Motor neuron (in vitro differentiated cells): ENCODE measurements around the gene PARD3B. TPM values are rescaled to one million over a fixed set of nuclear protein-coding genes. Genes with fewer than 3 reads are reported as not detected.
A peak's percentile ranks its signal among the peaks of the same experiment; 100 is the strongest.

Source experiments
- ATAC-seq, 8 experiments: fragments of 200-7000 bp; cut with Tn5 transposase; replicated peaks in 6 of 8; 2 replicates each; pipeline ENCODE4 v1.8.0; 2021; ENCODE audit warnings: mild to moderate bottlenecking in 8 of 8, moderate library complexity in 8 of 8
- H3K27ac ChIP-seq, 2 donors: fragments of 250-450 bp; sonication (Bioruptor Pico); 2 replicates each; pipeline ENCODE4 v1.9.0; 2021; ENCODE audit warnings: antibody characterized with exemption in 2 of 2, mild to moderate bottlenecking in 2 of 2, moderate library complexity in 1 of 2
- H3K4me1 ChIP-seq, 2 donors: fragments of 250-450 bp; sonication (Bioruptor Pico); replicated peaks in 1 of 2; 2 replicates each; pipeline ENCODE4 v1.6.1; 2021; ENCODE audit warnings: antibody characterized with exemption in 2 of 2, mild to moderate bottlenecking in 2 of 2, moderate library complexity in 1 of 2
- H3K4me3 ChIP-seq, 5 donors: fragments of 250-450 bp; sonication (Bioruptor Pico); 2 replicates each; pipeline ENCODE4 v1.9.0; 2021; ENCODE audit warnings: antibody characterized with exemption in 5 of 5, mild to moderate bottlenecking in 5 of 5, moderate library complexity in 4 of 5
- WGBS, 10 experiments: fragments of 450-650 bp; shearing (Covaris generic); methylation state at CpG; one replicate each; pipeline ENCODE4 v1.0.0; 2022; 5-methylcytosine and 5-hydroxymethylcytosine counted together
- in situ Hi-C, 9 experiments: fragments of 400-800 bp; cut with MboI; loops; one replicate each; pipeline ENCODE4 v1.15.0; 2021; ENCODE audit warnings: low sequenced_read_pairs in 9 of 9, low pct_unique_long_range_greater_than_20kb in 2 of 9; ENCODE audit not compliant: unreplicated experiment in 9 of 9
- total RNA-seq, 8 experiments: library from RNA; unstranded; fragments of 300-600 nt; gene quantifications; 2 replicates each; pipeline versions ENCODE4 v1.2.3 to v1.2.4, GENCODE V29; 2022

The PARD3B gene
- total RNA-seq, 8 experiments from 2014 or later, result 3.1 to 24.3 (median 10.4) TPM

DNA sequence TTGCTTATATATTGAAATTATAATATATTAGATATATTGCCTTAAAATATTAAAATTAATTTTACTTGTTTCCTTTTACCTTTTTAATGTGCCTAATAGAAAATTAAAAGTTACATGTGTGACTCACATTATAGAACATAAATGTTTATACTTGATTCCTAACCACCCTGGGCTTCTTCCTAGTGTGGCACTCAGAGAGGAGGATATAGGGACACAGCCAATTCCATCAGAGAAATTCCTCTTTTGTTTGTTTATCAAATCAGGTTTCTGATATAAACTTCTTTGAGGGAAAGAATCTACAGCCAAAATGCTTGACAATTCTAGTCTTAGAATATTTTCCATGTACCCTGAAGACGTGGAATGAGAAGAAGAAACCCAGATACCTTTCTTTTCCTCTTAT is 788.1 kb downstream of the PARD3B start:
- in situ Hi-C loops, result no loop called here
- no peak for ATAC-seq
- Histone ChIP-seq H3K27ac (no peak overlapping the region), H3K4me3 (no peak overlapping the region), H3K4me1 (no peaks in the 10 kb centered on the region)
- 67 to 90% (median 71%) methylated on average over 1 of the region's 1 CpG; no CpG with 5 or more reads in 5 of the 10 experiments for WGBS, 10 experiments

DNA sequence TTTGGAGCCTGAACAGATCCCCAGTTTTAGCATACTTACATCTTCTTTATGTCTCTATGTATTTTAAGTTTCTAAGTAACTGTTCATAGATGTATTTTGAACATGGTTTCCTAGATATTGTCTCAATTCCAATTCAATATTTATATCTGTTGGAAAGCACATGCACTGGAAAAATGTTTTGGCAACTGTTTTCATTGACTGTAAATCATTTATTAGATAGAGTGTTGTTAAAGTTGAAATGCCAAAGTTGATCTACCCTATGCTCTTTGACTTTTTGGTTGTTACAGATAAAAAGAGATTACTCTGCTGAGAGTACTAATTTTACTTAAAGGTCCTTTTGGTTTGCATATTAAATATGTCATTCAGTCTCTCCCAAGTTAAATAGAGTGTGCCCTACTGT is 792.0 kb downstream of the PARD3B start:
- no peak for ATAC-seq
- in situ Hi-C loops, result no loop called here
- H3K4me1 ChIP-seq, result no peaks in the 10 kb centered on the region
- H3K27ac ChIP-seq, result no peak overlapping the region
- no peak overlapping the region for H3K4me3 ChIP-seq

DNA sequence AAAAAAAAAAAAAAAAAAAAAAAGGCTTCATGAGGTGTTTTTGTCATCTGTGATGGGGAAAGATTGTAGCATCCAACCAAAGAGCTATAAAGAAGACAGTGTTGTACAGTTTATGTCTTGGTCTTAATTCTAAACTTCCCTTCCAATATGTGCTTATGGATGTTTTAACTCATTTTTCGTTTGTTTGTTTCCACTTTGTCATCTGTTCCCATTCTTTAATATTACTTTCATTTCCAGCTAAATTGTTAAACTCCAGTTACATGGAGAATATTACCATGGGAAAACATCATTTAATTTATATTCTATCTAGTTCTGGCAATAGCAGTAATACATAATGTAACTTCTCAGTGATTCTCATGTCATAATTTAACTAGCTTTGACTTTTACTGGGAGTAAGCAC is 792.9 kb downstream of the PARD3B start:
- Histone ChIP-seq H3K27ac (no peak overlapping the region), H3K4me1 (no peaks in the 10 kb centered on the region), H3K4me3 (no peak overlapping the region)
- in situ Hi-C loops, result no loop called here
- ATAC-seq, result no peak
- 30 to 100% (median 89%) methylated on average over 1 of the region's 1 CpG; no CpG with 5 or more reads in 2 of the 10 experiments for WGBS, 10 experiments

DNA sequence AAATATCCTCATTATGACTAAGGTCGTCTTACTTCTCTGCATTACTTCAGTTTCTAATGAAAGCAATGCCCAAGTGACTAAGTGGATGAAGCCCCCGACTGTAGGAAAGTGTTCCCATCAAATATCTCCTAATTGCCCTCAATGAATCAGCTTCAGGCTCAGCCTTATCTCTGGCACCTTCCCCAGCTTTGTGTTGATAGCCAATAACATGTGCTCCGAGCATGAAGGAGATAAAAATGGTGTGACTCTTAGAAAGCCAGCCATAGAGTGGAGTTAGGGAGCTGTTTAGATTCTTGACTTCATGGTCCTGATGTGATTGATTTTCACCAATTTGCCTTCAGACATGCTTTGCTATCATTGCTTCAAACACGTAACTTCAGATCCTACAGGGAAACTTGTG is 797.8 kb downstream of the PARD3B start:
- WGBS, 10 experiments, result 61 to 100% (median 91%) methylated on average over 1 to 4 of the region's 4 CpGs; no CpG with 5 or more reads in 2 of the 10 experiments
- peak in 1 of 8 experiments; percentile 37 for ATAC-seq
- in situ Hi-C loops, result no loop called here
- H3K4me3 ChIP-seq, result no peak overlapping the region
- H3K27ac ChIP-seq, result no peak overlapping the region
- peaks cover 0 to 8% of the 10 kb centered on the region in 2 donors for H3K4me1 ChIP-seq

DNA sequence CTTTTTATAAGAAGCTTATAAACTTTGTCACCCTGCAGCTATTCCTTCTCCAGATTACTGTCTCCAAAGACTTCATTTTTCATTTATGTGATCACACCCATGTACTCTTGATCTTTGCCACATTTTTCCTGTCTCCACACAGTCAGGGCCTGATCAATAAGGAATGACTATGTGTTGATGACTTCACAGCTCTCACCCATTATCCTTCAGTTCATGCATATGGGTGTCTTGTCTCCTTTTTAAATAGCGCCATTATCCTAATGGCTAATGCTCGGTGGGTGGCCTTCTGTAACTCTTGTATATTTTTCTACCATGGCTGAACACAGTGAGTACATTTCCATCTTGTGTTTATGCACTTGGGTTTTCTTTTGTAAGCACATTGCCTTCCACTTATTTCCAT is 801.4 kb downstream of the PARD3B start:
- in situ Hi-C loops, result no loop called here
- WGBS, 10 experiments, result 50 to 100% (median 92%) methylated on average over 1 to 2 of the region's 2 CpGs; no CpG with 5 or more reads in 1 of the 10 experiments
- Histone ChIP-seq H3K4me1 (peaks cover 0 to 8% of the 10 kb centered on the region in 2 donors), H3K27ac (no peak overlapping the region), H3K4me3 (no peak overlapping the region)
- ATAC-seq, result peak in 3 of 8 experiments; percentile 53 to 76 (median 63)

DNA sequence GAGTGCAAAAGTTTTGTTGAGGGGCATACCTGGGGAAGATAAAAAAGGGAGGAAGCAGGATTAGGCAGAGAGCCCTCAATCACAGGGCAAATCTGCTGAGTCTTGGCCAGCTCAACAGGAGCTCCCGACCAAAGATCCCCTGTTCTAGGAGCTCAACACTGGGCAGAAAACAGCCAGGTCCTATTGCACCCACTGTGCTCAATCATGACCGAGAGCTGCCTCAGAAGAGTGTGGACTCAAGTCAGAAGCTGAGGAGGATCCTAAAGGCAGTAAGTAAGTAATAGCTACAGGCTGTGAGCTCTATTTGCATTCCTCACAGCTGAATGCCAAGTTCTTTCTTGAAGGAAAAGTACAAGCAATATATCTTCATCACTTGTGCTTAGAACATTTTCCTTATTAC is 802.6 kb downstream of the PARD3B start:
- no peak for ATAC-seq
- Histone ChIP-seq H3K27ac (no peak overlapping the region), H3K4me1 (peaks cover 0 to 8% of the 10 kb centered on the region in 2 donors), H3K4me3 (no peak overlapping the region)
- WGBS, 10 experiments, result 20 to 86% (median 67%) methylated on average over 1 to 2 of the region's 2 CpGs; no CpG with 5 or more reads in 3 of the 10 experiments
- in situ Hi-C loops, result no loop called here

DNA sequence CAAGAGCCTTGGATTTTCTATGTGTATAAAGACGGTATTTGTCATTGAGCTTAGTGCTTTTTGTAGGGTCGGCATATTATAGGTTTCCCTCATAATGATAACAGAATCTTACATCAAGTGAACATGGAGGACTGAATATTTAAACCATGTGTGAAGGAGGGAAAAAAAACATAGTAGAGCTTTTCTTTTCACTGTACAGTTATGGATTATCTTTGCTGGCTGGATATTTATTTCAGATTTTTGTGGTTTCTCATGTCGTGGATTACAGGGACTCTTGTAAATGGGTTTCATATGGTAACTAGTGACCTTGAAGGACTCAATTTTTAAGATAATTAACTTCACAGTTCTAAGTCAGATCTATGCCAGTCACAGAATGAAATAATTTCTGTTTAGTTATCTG is 806.8 kb downstream of the PARD3B start:
- in situ Hi-C loops, result loop anchor here in 1 of 9 experiments (25.0 kb wide), 1 partner anchor 310 kb away; no protein-coding TSS in a partner anchor
- WGBS, 10 experiments, result 0 to 96% (median 88%) methylated on average over 1 to 3 of the region's 3 CpGs; no CpG with 5 or more reads in 3 of the 10 experiments

DNA sequence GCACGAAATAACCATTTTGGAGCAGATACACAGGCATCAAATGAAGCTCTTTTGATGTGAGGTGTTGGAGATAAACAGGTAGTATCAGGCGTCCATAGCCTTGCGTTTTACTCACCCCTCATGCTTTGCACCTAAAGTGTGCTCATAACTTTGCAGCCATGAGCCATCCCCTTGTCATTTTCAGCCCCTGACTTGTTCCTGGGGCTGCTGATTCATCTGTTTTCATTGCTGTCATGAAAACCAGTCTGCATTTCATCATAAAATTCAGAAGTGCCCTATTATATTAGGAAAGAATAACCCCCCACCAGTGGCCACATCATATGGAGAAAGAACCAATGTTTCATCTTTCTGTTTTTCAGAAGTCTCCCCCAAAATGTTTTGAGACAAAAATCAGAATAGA is 807.3 kb downstream of the PARD3B start:
- 20 to 100% (median 80%) methylated on average over 1 to 3 of the region's 3 CpGs; no CpG with 5 or more reads in 3 of the 10 experiments for WGBS, 10 experiments
- in situ Hi-C loops, result loop anchor here in 1 of 9 experiments (25.0 kb wide), 1 partner anchor 310 kb away; no protein-coding TSS in a partner anchor
- no peak overlapping the region for H3K4me3 ChIP-seq
- no peaks in the 10 kb centered on the region for H3K4me1 ChIP-seq
- no peak for ATAC-seq
- H3K27ac ChIP-seq, result no peak overlapping the region

More for the DNA sequence above, 806.8 kb downstream of the PARD3B start:
- Histone ChIP-seq H3K4me3 (no peak overlapping the region), H3K27ac (no peak overlapping the region), H3K4me1 (peaks cover 0 to under 1% of the 10 kb centered on the region in 2 donors)
- no peak for ATAC-seq

DNA sequence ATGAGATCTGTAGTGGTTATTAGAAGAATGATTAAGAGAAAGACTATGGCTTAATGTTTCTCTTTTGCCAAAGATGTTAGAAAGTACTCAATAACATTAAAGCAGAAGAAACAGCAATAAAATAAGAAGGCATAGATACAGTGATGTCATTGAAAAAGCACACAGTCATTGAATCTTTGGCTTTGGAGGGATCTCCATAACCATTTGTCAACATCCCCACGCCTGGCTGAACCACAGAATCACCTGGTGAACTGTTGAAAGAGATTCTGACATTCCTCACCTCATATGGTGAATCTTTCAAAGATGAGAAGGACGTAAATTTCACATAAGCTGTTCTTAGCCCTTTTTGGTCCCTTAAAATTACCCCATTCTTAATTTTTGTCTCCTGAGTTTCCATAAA is 812.5 kb downstream of the PARD3B start:
- no peak overlapping the region for H3K4me3 ChIP-seq
- H3K27ac ChIP-seq, result no peak overlapping the region
- in situ Hi-C loops, result loop anchor here in 1 of 9 experiments (25.0 kb wide), 1 partner anchor 305 kb away; no protein-coding TSS in a partner anchor
- no peak for ATAC-seq
- 0 to 100% (median 53%) methylated on average over 1 to 2 of the region's 2 CpGs; no CpG with 5 or more reads in 1 of the 10 experiments for WGBS, 10 experiments
- H3K4me1 ChIP-seq, result peaks cover 0 to 14% of the 10 kb centered on the region in 2 donors

DNA sequence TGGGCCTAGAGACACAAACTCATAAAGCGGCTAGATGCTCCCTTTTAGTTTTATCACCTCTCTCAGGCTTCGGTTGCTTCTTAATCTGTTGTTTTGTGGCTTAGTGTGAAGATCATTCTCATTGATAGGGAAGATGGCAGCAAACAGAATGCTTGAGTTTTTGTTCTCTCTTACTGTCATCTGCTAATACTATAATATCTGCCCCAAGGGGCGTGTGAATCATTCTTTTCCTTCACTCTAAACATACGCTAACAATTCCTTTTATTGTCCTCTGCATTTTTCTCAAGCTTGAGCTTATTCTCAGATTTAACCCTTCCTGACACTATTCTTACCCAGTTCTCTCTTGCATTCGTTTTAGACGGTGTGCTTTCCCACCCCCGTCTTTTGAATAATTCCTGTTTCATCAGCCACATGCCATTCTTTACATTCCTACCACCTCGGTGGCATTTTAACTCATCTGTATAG is 813.1 kb downstream of the PARD3B start:
- Histone ChIP-seq H3K4me3 (no peak overlapping the region), H3K27ac (no peak overlapping the region), H3K4me1 (peaks cover 0 to 15% of the 10 kb centered on the region in 2 donors)
- 10 to 100% (median 37%) methylated on average over 1 to 8 of the region's 8 CpGs for WGBS, 10 experiments
- in situ Hi-C loops, result loop anchor here in 1 of 9 experiments (25.0 kb wide), 1 partner anchor 304 kb away; no protein-coding TSS in a partner anchor
- peak in 1 of 8 experiments; percentile 55 for ATAC-seq

DNA sequence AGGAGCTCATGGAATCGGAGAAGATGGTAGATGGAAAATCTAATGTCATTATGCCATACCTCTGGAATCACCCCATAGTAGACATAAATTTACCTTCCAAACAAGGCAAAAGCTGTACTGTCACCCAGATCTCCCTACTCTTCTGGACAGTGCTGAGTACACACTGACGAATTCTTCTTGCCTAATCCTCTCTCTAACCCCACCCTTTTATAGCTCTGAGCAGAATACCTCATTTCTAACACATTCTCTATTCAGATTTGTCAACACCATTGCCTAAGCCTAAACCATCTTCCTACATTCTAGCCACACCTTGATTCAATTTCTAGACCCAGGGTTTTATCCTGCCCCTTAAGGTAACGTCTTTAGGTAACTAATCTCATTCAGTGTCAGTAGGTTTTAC is 816.0 kb downstream of the PARD3B start:
- Histone ChIP-seq H3K4me3 (no peak overlapping the region), H3K27ac (no peak overlapping the region), H3K4me1 (peaks cover 0 to 15% of the 10 kb centered on the region in 2 donors)
- peak in 3 of 8 experiments; percentile 90 to 97 (median 95) for ATAC-seq
- in situ Hi-C loops, result loop anchor here in 1 of 9 experiments (25.0 kb wide), 1 partner anchor 301 kb away; no protein-coding TSS in a partner anchor
- 22 to 100% (median 91%) methylated on average over 1 to 3 of the region's 3 CpGs for WGBS, 10 experiments

DNA sequence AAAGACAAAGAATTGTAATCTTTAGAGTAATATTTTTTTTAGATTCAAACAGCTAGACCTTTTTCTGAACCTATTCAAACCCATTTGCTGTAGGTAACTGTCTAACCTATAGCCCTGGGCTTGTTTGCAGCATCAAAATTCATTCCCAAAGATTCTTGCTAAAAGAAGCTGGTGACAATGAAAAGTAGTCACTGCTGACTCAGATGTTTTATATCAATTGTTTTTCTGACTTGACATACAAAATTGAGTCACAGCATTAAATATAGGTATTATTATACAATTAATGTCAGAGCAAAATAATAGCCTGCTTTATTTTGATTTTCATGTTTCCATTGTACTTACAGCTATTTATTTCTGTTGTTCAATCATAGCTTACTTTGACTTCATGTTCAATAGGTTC is 816.7 kb downstream of the PARD3B start:
- Histone ChIP-seq H3K27ac (no peak overlapping the region), H3K4me3 (no peak overlapping the region), H3K4me1 (peaks cover 0 to 15% of the 10 kb centered on the region in 2 donors)
- no peak for ATAC-seq
- in situ Hi-C loops, result loop anchor here in 1 of 9 experiments (25.0 kb wide), 1 partner anchor 300 kb away; no protein-coding TSS in a partner anchor

DNA sequence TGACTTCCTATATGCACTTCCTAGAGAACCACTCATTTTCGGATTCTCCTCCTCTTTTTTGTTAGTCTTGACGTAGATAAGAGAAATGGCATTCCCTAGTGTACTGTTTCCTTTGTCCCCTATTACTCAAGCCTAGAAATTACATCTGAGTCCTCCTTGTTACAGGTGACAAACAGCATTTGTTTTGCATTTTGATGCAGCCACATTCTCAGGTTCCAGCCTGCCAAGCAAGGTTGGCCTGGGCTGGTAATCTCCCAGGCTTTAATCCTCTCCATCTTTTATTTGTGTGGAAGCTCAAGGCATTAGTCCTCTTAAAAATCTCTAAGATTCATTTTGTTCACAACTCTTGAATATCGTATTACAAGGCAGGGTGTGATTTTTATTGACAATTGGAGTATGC is 819.0 kb downstream of the PARD3B start:
- WGBS, 10 experiments, result 70 to 100% (median 87%) methylated on average over 1 to 3 of the region's 3 CpGs; no CpG with 5 or more reads in 2 of the 10 experiments
- H3K27ac ChIP-seq, result no peak overlapping the region
- in situ Hi-C loops, result loop anchor here in 1 of 9 experiments (25.0 kb wide), 1 partner anchor 298 kb away; no protein-coding TSS in a partner anchor
- no peak overlapping the region for H3K4me3 ChIP-seq
- ATAC-seq, result no peak
- peaks cover 0 to 4% of the 10 kb centered on the region in 2 donors for H3K4me1 ChIP-seq
